Adrenal gland (tissue), 12 donors: ENCODE data around the gene NARS2. TPM values are rescaled to one million over a fixed set of nuclear protein-coding genes. Genes with fewer than 3 reads are reported as not detected.

Source experiments
- DNase-seq, 7 donors: peaks; one replicate each; pipeline ENCODE4 v3.0.0-alpha.2; 2019 to 2020
- H3K27ac ChIP-seq, 5 donors: fragments of 200-600 bp; sonication (generic) in 4 of 5; 1 replicate in 3 of 5; 2 replicates in 2 of 5; pipeline versions ENCODE4 v1.5.1 to v1.8.0; 2016 to 2020; ENCODE audit warnings: mild to moderate bottlenecking in 1 of 5
- H3K27me3 ChIP-seq: fragments of 200-600 bp; 2 replicates; pipeline ENCODE4 v1.8.0; 2021
- H3K36me3 ChIP-seq, 2 donors: fragments of 200-600 bp; replicated peaks in 1 of 2; 1 replicate in 1 of 2; 2 replicates in 1 of 2; pipeline versions ENCODE4 v1.5.1 to v1.8.0; 2018 to 2022
- H3K4me1 ChIP-seq, 2 donors: fragments of 200-600 bp; replicated peaks in 1 of 2; 1 replicate in 1 of 2; 2 replicates in 1 of 2; pipeline versions ENCODE4 v1.5.1 to v1.8.0; 2018 to 2021
- H3K4me3 ChIP-seq, 4 donors: fragments of 200-600 bp; sonication (generic) in 3 of 4; one replicate each; pipeline ENCODE4 v1.5.1; 2016 to 2018
- H3K9me3 ChIP-seq, 3 donors: fragments of 200-600 bp; sonication (generic) in 1 of 3; replicated peaks in 1 of 3; 1 replicate in 2 of 3; 2 replicates in 1 of 3; pipeline versions ENCODE4 v1.5.1 to v1.8.0; 2016 to 2021
- CTCF ChIP-seq, 6 experiments: fragments of 450-650 bp in 4 of 6; fragments of 200-600 bp in 2 of 6; sonication (generic) in 1 of 6; IDR thresholded peaks; 1 replicate in 5 of 6; 2 replicates in 1 of 6; pipeline versions ENCODE4 v1.5.1 to v1.8.0; 2016 to 2021; ENCODE audit warnings: antibody characterized with exemption in 6 of 6, mild to moderate bottlenecking in 2 of 6, moderate library complexity in 1 of 6
- POLR2A ChIP-seq, 2 donors: fragments of 450-650 bp; IDR thresholded peaks; one replicate each; pipeline ENCODE4 v1.6.1; 2017; ENCODE audit warnings: antibody characterized with exemption in 2 of 2, mild to moderate bottlenecking in 2 of 2, moderate library complexity in 1 of 2
- WGBS, 4 donors: extraction: QIAGEN DNeasy Blood & Tissue Kit in 2 of 4; methylation state at CpG; one replicate each; pipeline versions ENCODE4 v1.1.5 to v1.1.7; 2013 to 2017; 5-methylcytosine and 5-hydroxymethylcytosine counted together
- intact Hi-C, 2 donors: fragments of 100-400 bp; cut with DNase I; formaldehyde crosslinking; loops; one replicate each; pipeline versions ENCODE4 v1.14.1 to v1.15.0; 2022 to 2023
- polyA plus RNA-seq, 3 donors: library from polyadenylated mRNA; stranded (reverse); fragments of 200-250 nt in 2 of 3; fragments of 350-450 nt in 1 of 3; fragmentation: Illumina TruSeq in 1 of 3; extraction: RNeasy Lipid Tissue Mini Kit (QIAGEN cat#74804) in 1 of 3; gene quantifications; one replicate each; pipeline ENCODE4 v1.2.3, GENCODE V29; 2013 to 2014
- total RNA-seq, 9 donors: library from RNA; depleted of rRNA in 4 of 9; stranded (reverse); fragments of >200 nt in 4 of 9; fragments of 120-200 nt in 1 of 9; fragmentation: NEBNext Ultra II Directional in 1 of 9; extraction: Animal tissue kit (Norgen Biotek cat#: 25700) in 1 of 9; gene quantifications; one replicate each; pipeline versions ENCODE4 v1.1.0 to v1.2.4, GENCODE V29; 2013 to 2023
- donor health status: healthy with polysubstance abuse.
- donor health status: Bipolar disorder and iron deficiency.
- donor health status: DM: yes; HTN: yes; CAD: no.
- donor health status: DM: no; HTN: no; CAD: no.
- donor health status: DM: no; HTN: no; CAD: no.
- donor health status: DM: yes; HTN: yes; CAD: no.

The NARS2 gene
- total and polyA plus RNA-seq, 12 donors: 8.4 to 33.3 (median 21.1) TPM

DNA sequence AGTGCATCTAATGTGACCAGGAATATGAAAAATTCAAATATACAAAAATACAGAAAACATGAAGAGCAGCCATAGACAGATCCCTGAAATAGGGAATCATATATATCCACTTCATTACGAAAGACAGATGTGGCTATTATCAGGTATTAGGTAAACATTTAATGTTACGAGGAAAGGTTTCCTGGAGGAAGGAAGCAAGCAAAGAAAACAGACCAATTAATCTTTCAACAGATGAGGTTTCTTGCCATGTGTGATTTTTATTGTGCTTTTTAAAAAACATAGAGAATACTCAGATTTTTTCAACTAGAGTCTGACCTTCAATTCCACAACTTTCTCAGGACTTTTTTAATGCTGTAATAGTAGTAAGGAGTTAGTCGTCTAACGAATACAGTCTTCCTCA, 132.7 kb downstream of the NARS2 start:
- Histone ChIP-seq H3K27me3 (no peaks in the 10 kb centered on the region), H3K4me3 (no peak overlapping the region), H3K9me3 (no peaks in the 10 kb centered on the region), H3K27ac (no peak overlapping the region), H3K4me1 (no peaks in the 10 kb centered on the region), H3K36me3 (no peaks in the 10 kb centered on the region)
- DNase-seq: no peak
- no peak for TF ChIP-seq CTCF (IDR thresholded peaks at IDR 0.05)
- TF ChIP-seq POLR2A (IDR thresholded peaks at IDR 0.05): no peak
- WGBS, 4 donors: 75 to 86% (median 80%) methylated on average over 4 of the region's 4 CpGs
- intact Hi-C loops: loop anchor here in 1 of 2 donors (10.0 kb wide), 1 partner anchor 103 kb away; no protein-coding TSS in a partner anchor

DNA sequence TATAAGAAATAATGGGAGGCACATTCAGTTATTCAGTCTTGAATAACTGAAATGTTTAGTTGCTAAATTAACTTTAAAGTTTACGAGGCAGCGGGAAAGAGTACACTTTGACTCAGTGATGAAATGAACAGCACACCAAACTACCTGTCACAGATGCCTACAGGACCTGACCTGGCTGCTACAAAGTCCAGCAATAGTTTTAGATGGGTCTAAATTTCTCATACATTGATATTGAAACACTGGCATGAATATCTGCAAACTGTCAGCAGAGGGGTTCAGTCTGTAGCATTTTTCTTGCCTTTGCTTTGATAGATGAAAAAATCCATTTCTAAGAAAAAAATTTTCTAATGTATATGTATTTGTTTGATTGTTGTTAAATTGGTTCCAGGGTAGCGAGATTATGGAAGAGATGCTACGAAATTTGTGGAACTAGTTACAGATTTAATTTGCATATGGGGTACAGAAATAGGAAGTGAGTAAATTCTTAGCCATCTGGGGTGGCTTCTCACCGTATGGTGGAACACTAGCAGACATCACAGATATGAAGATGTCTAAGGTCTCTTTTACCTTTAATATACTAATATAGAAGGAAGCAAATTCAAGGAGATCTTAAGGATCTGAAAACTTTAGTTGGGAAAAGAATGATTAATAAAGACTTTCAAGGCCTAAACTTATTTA, 136.2 kb downstream of the NARS2 start:
- H3K27ac ChIP-seq: no peak overlapping the region
- H3K27me3 ChIP-seq: no peaks in the 10 kb centered on the region
- TF ChIP-seq POLR2A (IDR thresholded peaks at IDR 0.05) (no peak), CTCF (IDR thresholded peaks at IDR 0.05) (no peak)
- no peaks in the 10 kb centered on the region for H3K4me1 ChIP-seq
- DNase-seq: no peak
- H3K4me3 ChIP-seq: no peak overlapping the region
- no peaks in the 10 kb centered on the region for H3K36me3 ChIP-seq
- intact Hi-C loops: no loop called here
- 66 to 70% (median 69%) methylated on average over 5 of the region's 5 CpGs for WGBS, 4 donors
- H3K9me3 ChIP-seq: no peaks in the 10 kb centered on the region

DNA sequence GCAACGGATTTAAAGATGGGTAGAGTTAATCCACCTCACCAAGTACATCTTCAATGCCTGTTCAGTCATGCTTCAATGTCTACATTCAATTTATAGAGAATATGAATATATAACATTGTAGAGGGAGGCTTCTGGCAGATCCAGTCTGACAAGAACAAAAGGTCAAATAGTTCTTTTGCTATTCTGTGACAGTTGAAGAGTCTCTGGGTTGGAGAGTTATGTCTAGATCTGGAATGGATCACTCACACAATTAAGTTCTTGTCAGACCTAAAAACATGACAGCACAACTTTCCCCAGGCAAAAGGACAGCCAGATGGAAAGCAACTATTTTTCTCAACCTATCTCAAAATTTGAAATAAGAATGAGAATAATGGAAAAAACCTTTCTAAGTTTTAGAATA, 141.7 kb downstream of the NARS2 start:
- whole genome bisulfite sequencing, 4 donors: 79 to 91% (median 81%) methylated on average over 1 of the region's 1 CpG
- no peak for DNase-seq
- no peak overlapping the region for H3K4me3 ChIP-seq
- no peak overlapping the region for H3K27ac ChIP-seq
- intact Hi-C loops: no loop called here
- TF ChIP-seq CTCF (IDR thresholded peaks at IDR 0.05) (no peak), POLR2A (IDR thresholded peaks at IDR 0.05) (no peak)
- no peaks in the 10 kb centered on the region for H3K27me3 ChIP-seq
- no peaks in the 10 kb centered on the region for H3K4me1 ChIP-seq
- no peaks in the 10 kb centered on the region for H3K9me3 ChIP-seq
- H3K36me3 ChIP-seq: no peaks in the 10 kb centered on the region

DNA sequence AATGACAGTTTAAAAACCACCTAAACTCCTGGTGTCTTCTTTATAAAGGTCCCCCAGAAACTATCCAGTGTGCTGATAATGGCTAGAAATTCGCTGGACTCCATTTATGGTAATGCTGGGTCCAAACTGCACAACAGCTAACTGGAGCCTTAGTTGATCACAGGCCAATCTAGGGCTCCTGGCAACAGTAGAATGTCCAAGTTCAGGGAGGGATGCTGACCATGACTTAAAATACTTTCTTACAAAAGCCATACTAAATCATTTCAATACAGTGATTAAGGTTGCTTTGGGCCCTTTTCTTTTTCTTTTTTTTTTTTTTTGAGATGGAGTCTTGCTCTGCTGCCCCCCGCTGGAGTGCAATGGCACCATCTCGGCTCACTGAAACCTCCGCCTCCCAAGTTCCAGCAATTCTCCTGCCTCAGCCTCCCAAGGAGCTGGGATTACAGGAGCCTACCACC, 142.6 kb downstream of the NARS2 start:
- TF ChIP-seq POLR2A (IDR thresholded peaks at IDR 0.05) (no peak), CTCF (IDR thresholded peaks at IDR 0.05) (peak in 5 of 6 experiments; percentile 37 to 64 (median 43))
- WGBS, 4 donors: 70 to 92% (median 84%) methylated on average over 4 of the region's 4 CpGs
- DNase-seq: peak in 3 of 7 donors; percentile 23 to 37 (median 32)

More for the DNA sequence above, 142.6 kb downstream of the NARS2 start:
- intact Hi-C loops: no loop called here
- H3K4me1 ChIP-seq: no peaks in the 10 kb centered on the region
- H3K4me3 ChIP-seq: no peak overlapping the region
- H3K36me3 ChIP-seq: no peaks in the 10 kb centered on the region
- no peaks in the 10 kb centered on the region for H3K27me3 ChIP-seq
- no peaks in the 10 kb centered on the region for H3K9me3 ChIP-seq
- no peak overlapping the region for H3K27ac ChIP-seq
